HL-60/S4 treated with phorbol 12-myristate 13-acetate at 8.2 ng/mL for 4 days and 3 days (cell line): Measurements from ENCODE around the gene NCF4.

ENCODE experiments used
- in situ Hi-C: fragments of 300-500 bp; cut with MboI; formaldehyde crosslinking; loops from 2 replicates; pipeline ENCODE4 v1.15.0; 2022; ENCODE audit warnings: low sequenced_read_pairs

The NCF4 gene

GRCh38 chr22:36835903-36836302 is 24.9 kb upstream of the NCF4 start:
- in situ Hi-C loops, result no loop called here

GRCh38 chr22:36838119-36839030 is 22.4 kb upstream of the NCF4 start:
- in situ Hi-C loops, result no loop called here

DNA sequence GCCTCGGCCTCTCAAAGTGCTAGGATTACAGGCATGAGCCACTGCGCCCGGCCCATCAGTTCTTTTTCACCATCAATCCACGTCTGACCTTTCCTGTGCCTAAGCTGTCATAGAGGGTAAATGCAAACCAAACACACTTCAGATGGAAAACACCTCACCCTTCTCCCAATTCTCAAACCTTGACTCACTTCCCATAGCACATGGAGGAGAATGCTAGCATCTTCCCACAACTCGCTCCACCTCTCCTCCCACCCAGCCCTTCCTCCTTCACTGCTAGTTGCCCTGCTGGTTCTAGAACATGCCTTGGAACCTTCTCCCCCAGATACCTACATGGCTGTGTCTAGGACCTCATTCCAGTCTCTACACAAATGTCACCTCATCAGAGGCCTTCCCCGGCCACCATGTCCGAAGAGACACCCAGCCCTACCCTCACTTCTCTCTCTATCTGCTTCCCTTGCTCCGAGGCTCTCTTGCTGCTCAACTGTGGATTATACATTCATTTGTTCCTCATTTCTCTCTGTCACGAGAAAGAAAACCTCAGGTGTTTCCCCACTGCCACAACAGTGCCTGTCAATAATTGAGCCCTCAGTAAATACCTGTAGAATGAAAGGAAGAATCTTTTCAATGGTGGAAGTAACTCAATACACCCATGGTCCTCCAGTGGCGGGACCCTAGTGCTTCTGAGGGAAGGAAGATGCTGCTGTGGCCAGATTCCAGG is 21.3 kb upstream of the NCF4 start:
- in situ Hi-C loops, result no loop called here

DNA sequence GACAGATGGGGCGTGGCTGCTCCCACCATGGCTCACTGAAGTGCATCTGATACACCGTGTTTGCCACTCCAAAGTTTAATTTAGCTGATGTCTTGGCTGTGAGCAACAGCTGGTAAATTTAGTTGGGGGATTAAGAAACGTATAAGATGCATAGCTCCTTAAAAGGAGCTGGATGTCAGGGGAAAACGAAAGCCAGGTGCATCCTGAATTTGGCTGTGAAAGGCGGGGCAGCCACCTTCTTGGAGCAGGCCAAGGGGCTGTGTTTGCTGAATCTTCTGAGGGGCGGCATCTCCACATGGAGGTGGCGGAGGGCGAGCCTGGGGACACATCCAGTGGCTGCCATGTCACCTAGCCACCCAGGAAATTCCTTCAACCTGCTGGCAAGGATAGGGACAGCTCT is 20.7 kb upstream of the NCF4 start:
- in situ Hi-C loops, result no loop called here

DNA sequence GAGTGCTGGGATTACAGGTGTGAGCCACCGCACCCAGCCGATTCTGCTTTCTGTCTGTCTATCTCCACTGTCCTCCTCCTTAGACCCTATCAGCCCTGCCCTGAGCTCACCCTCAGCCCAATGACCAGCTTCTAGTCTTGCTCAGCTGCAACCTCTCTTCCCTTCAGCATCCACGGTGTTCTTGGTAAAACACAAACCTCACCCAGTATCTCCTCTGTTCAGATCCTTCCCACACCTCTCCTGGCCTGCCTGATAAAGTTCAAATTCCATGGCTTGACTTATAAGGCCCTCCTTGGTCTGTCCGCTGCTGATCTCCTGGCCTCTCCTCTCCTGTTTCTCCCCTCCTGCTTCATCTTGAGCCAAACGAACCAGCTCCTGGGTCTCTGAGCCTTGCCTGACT is 14.5 kb upstream of the NCF4 start:
- in situ Hi-C loops, result no loop called here

DNA sequence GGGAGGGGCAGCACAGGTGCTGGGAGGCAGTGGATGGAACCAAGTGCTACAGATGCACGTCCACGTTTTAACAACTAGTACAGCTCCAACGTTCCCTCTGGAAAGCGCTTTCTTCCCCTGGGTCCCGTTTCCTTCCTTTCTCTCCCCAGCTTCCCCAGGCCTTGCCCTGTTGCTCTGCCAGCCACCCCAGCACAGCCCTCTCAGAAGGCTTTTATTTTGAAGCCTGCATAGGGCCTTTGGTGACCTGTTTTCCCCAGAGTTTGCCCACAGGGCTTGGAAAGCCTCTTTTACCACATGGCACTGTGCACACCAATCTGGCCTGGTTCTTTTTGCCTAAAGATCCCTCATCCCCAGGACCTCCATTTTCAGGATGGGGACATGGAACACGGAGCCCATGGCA is 13.9 kb upstream of the NCF4 start:
- in situ Hi-C loops, result no loop called here

DNA sequence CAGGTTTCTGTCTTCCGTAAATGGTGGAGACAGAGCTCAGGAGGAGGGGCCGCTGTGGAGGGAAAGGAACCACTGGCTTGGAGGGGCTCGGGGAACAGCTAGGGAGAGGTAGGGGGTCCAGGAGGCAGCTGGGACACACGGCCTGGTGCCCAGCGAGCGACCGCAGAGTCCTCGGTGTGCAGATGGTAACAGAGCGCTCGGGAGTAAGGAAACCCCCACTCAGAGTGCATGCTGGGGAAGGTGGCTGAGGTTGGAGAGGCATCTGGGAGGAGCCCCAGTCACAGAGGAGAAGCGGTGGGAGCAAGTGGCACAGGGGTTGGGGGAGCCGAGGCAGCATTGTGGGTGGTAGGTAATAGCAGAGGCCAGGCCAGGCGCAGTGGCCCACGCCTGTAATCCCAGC is 10.8 kb upstream of the NCF4 start:
- in situ Hi-C loops, result no loop called here

- in situ Hi-C loops, result no loop called here
Measured at GRCh38 chr22:36850682-36851081, 10.1 kb upstream of the NCF4 start.

- in situ Hi-C loops, result no loop called here
Measured at GRCh38 chr22:36852056-36852973, 8.5 kb upstream of the NCF4 start.

DNA sequence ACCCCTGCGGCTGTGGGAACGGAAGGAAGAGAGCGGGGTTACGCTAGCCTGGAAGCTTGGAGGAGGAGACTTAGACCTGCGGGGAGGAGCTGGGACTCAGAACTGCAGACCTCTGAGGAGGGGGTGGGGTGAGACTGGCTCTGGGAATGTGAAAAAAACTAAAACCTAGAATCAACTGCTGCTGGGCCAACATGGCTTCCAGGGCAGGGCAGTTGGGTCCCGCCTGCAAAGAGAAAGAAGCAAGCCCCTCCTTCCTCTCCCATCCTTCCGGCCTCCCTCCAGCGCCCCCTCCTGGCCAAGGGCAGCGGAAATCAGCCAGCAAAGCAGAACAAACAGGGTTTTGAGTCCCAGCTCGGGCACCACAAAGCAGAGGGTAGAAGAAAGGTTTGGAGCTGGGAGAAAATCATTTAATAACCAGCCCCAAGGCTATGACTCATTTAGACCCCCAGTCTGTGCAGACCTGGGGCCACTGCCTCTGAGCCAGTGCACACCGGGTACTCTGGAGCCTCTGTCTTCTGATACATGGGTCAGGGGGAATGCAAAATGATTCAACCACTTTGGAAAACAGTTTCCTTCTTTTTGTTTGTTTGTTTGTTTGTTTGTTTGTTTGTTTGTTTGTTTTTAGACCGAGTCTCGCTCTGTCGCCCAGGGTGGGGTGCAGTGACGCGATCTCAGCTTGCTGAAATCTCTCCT is 7.3 kb upstream of the NCF4 start:
- in situ Hi-C loops, result no loop called here

DNA sequence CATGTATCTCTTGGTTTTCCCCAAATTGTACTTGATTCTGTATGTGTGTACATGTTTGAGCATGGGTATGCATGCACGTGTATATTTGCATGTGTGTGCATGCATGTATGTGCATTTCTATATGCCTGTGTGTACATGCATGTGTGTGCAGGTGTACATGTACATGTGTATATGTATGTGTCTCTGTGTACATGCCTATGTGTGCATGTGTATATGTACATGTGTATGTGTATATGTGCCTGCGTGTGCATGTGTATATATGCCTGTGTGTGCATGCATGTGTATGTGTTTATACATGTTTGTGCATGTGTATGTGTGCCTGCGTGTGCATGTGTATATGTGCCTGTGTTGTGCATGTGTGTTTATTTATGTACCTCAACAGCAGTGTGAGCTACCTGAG is 5.3 kb upstream of the NCF4 start:
- in situ Hi-C loops, result no loop called here

- in situ Hi-C loops, result no loop called here
Measured at GRCh38 chr22:36856121-36856791, 4.5 kb upstream of the NCF4 start.

GRCh38 chr22:36856792-36857135 is 4.0 kb upstream of the NCF4 start:
- in situ Hi-C loops, result no loop called here

DNA sequence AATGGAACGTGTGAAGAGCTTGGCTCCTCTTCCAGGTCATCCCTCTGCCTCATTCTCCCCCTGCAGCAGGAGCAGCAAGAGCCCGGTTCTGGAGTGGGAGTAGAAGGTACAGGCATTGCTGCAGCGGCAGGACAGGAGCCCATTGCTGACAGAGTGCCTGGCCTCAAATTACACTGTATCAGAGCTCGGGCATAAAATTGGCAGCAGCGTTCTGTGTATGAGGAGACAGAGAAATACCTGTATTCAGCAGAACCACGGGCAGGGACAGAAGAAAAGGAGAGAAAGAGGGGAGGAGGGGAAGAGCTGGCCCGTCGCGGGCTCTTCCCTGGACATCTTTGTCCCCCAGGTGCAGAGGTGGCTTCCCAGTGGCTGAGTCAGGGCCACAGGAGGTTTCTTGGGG is 2.6 kb upstream of the NCF4 start:
- in situ Hi-C loops, result no loop called here

GRCh38 chr22:36858966-36859365 is 1.8 kb upstream of the NCF4 start:
- in situ Hi-C loops, result no loop called here

DNA sequence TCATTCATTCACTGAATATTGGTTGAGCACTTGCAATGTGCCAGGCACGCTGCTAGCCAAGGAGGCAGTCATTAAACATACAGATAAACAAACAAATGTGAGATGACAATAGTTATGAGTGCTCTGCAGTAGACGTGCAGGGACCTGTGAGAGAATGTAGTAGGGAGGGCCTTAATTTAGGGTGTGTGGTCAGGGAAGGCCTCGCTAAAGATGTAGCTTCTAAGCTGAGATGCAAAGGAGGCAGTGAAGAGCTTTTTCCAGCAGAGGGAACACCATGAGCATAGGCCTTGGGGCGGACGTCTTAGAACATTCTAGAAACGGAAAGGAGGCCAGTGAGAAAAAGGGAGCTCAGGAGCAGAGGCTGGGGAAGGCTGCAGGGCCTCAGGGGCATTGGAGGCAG is 789 bp upstream of the NCF4 start:
- in situ Hi-C loops, result loop anchor here (10.0 kb wide), 1 partner anchor 115 kb away; no protein-coding TSS in a partner anchor

DNA sequence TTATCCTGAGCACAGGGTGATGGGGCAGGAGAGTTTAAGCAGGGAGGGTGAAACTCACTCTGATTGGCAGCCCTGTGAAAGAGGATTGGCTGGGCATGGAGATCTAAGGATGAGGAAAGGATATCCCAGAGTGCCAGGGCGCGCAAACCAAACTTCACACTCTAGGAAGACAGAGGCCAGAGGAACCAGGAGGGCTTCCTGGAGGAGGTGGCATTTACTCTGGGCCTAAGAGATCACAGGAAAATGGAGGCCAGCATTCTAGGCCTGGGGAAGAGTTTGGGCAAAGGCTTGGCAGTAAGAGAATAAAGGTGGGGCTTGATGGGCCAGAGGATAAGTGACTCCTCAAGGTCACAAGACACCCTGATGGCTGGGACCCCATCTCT is 377 bp upstream of the NCF4 start:
- in situ Hi-C loops, result loop anchor here (10.0 kb wide), 1 partner anchor 114 kb away; no protein-coding TSS in a partner anchor

GRCh38 chr22:36862251-36863242 is 1.7 kb downstream of the NCF4 start:
- in situ Hi-C loops, result loop anchor here (10.0 kb wide), 1 partner anchor 112 kb away; no protein-coding TSS in a partner anchor

DNA sequence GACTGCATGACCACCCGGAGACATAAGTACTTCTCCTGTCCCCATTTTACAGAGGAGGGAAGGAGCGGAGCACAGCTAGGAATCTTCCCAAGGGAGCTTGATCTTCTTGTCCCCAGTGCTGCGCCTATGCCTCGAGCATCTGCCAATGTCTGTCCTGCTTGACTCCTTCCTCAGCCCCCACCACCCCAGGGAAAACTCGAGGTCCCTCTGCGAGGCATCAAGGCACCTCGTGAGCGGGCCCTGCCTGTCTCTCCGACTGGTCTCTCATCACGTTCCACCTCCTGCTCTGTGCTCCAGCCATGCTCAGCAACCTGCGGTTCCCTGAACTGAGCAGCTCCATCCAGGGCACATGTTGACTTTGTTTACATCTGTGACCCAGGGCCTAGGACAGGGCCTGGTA is 2.5 kb downstream of the NCF4 start:
- in situ Hi-C loops, result loop anchor here (10.0 kb wide), 1 partner anchor 112 kb away; no protein-coding TSS in a partner anchor
